ENCODE data around the gene KIN.
"Not testable (repeated sequence)": the region's sequence is repeated elsewhere in the genome, so short reads cannot be mapped to it uniquely, and the experiment has no call there.

The KIN gene

DNA sequence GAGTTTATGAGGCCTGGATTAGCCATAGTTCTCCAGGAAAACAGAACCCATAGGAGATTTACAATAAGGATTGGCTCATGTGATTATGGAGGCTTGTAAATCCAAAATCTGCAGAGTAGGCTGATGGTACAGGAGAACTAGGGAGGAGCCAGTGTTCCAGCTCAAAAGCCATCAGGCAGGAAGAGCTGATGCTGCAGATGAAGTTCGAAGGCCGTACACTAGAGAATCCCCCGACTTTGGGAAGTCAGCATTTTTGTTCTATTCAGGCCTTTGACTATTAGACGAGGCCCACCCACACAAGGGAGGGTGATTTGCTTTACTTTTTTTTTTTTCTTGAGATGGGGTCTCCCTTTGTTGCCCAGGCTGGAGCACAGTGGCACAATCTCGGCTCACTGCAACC, 37.6 kb downstream of the KIN start:
- no peaks in the 10 kb centered on the region for H3K27me3 ChIP-seq (ENCODE audit: control insufficient read depth in 5 of 5, insufficient read depth in 4 of 5, low read length in 5 of 5)
- H3K27ac ChIP-seq (ENCODE audit: low read depth, low read length), result no peak overlapping the region
- H3K9ac ChIP-seq (ENCODE audit: low read length in 5 of 5), result peak overlapping the region in 1 of 5 donors; percentile 51
- H3K4me1 ChIP-seq (ENCODE audit: control insufficient read depth in 5 of 5, insufficient read depth in 5 of 5, low read length in 5 of 5), result no peaks in the 10 kb centered on the region
- no peak overlapping the region for H3K4me3 ChIP-seq (ENCODE audit: low read depth in 1 of 5, low read length in 5 of 5)
- H3K9me3 ChIP-seq (ENCODE audit: control insufficient read depth in 5 of 5, low read length in 5 of 5), result no peaks in the 10 kb centered on the region
- H3K36me3 ChIP-seq (ENCODE audit: control insufficient read depth in 5 of 5, insufficient read depth in 5 of 5, low read length in 5 of 5), result peaks cover 22 to 42% (median 29%) of the 10 kb centered on the region in 5 donors

DNA sequence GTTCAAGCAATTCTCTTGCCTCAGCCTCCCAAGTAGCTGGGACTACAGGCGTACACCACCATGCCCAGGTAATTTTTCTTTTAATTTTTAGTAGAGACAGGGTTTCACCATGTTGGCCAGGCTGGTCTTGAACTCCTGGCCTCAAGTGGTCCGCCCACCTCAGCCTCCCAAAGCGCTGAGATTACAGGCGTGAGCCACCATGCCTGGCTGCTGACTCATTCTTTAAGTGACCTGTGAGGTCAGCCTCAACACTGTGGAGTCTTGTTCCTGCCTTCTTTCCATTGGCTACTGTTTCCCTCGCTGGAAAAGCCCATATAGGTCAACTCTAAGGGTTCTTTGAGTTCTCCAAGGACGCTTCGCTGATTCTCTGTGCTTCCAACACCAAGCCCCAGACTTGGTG, 39.2 kb downstream of the KIN start:
- H3K27me3 ChIP-seq (ENCODE audit: control insufficient read depth in 5 of 5, insufficient read depth in 4 of 5, low read length in 5 of 5); H3K27ac ChIP-seq (ENCODE audit: low read depth, low read length); H3K4me1 ChIP-seq (ENCODE audit: control insufficient read depth in 5 of 5, insufficient read depth in 5 of 5, low read length in 5 of 5); H3K9ac ChIP-seq (ENCODE audit: low read length in 5 of 5); H3K4me3 ChIP-seq (ENCODE audit: low read depth in 1 of 5, low read length in 5 of 5); H3K9me3 ChIP-seq (ENCODE audit: control insufficient read depth in 5 of 5, low read length in 5 of 5): not testable (repeated sequence)
- H3K36me3 ChIP-seq (ENCODE audit: control insufficient read depth in 5 of 5, insufficient read depth in 5 of 5, low read length in 5 of 5), result peaks cover 16 to 26% (median 19%) of the 10 kb centered on the region in 5 donors

GRCh38 chr10:7744307-7744706, 43.5 kb downstream of the KIN start:
- H3K4me1 ChIP-seq (ENCODE audit: control insufficient read depth in 5 of 5, insufficient read depth in 5 of 5, low read length in 5 of 5), result no peaks in the 10 kb centered on the region
- H3K36me3 ChIP-seq (ENCODE audit: control insufficient read depth in 5 of 5, insufficient read depth in 5 of 5, low read length in 5 of 5), result no peaks in the 10 kb centered on the region
- no peaks in the 10 kb centered on the region for H3K27me3 ChIP-seq (ENCODE audit: control insufficient read depth in 5 of 5, insufficient read depth in 4 of 5, low read length in 5 of 5)

GRCh38 chr10:7738536-7739407, 49.0 kb downstream of the KIN start:
- Histone ChIP-seq H3K4me3 (ENCODE audit: low read depth in 1 of 5, low read length in 5 of 5) (no peak overlapping the region), H3K27me3 (ENCODE audit: control insufficient read depth in 5 of 5, insufficient read depth in 4 of 5, low read length in 5 of 5) (no peaks in the 10 kb centered on the region), H3K36me3 (ENCODE audit: control insufficient read depth in 5 of 5, insufficient read depth in 5 of 5, low read length in 5 of 5) (no peaks in the 10 kb centered on the region), H3K9me3 (ENCODE audit: control insufficient read depth in 5 of 5, low read length in 5 of 5) (no peaks in the 10 kb centered on the region), H3K27ac (ENCODE audit: low read depth, low read length) (no peak overlapping the region), H3K4me1 (ENCODE audit: control insufficient read depth in 5 of 5, insufficient read depth in 5 of 5, low read length in 5 of 5) (no peaks in the 10 kb centered on the region), H3K9ac (ENCODE audit: low read length in 5 of 5) (no peak overlapping the region)

More at GRCh38 chr10:7744307-7744706, 43.5 kb downstream of the KIN start:
- Histone ChIP-seq H3K9me3 (ENCODE audit: control insufficient read depth in 5 of 5, low read length in 5 of 5) (no peaks in the 10 kb centered on the region), H3K27ac (ENCODE audit: low read depth, low read length) (no peak overlapping the region), H3K4me3 (ENCODE audit: low read depth in 1 of 5, low read length in 5 of 5) (no peak overlapping the region), H3K9ac (ENCODE audit: low read length in 5 of 5) (no peak overlapping the region)

DNA sequence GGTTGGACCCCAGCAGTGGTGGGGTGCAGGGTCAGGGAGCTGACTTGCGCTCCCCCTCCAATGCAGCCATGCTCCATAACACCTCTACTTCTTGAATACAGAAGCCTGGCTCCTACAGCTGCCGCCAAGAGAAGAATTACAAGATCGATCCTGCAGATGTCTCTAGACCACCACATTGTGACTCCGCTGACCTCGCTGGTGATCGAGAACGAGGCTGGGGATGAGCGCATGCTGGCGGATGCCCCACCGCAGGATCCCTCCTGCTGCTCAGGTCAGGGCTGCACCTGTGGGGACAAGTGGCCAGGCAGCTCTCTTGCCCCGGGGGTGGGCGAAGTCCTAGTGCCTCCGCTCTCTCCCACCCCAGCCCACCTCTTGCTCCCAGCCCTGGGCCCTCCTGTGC, 53.0 kb downstream of the KIN start:
- H3K27ac ChIP-seq (ENCODE audit: low read depth, low read length), result no peak overlapping the region
- no peak overlapping the region for H3K4me3 ChIP-seq (ENCODE audit: low read depth in 1 of 5, low read length in 5 of 5)
- H3K27me3 ChIP-seq (ENCODE audit: control insufficient read depth in 5 of 5, insufficient read depth in 4 of 5, low read length in 5 of 5), result no peaks in the 10 kb centered on the region
- no peaks in the 10 kb centered on the region for H3K9me3 ChIP-seq (ENCODE audit: control insufficient read depth in 5 of 5, low read length in 5 of 5)
- no peaks in the 10 kb centered on the region for H3K36me3 ChIP-seq (ENCODE audit: control insufficient read depth in 5 of 5, insufficient read depth in 5 of 5, low read length in 5 of 5)
- H3K9ac ChIP-seq (ENCODE audit: low read length in 5 of 5), result no peak overlapping the region
- no peaks in the 10 kb centered on the region for H3K4me1 ChIP-seq (ENCODE audit: control insufficient read depth in 5 of 5, insufficient read depth in 5 of 5, low read length in 5 of 5)

DNA sequence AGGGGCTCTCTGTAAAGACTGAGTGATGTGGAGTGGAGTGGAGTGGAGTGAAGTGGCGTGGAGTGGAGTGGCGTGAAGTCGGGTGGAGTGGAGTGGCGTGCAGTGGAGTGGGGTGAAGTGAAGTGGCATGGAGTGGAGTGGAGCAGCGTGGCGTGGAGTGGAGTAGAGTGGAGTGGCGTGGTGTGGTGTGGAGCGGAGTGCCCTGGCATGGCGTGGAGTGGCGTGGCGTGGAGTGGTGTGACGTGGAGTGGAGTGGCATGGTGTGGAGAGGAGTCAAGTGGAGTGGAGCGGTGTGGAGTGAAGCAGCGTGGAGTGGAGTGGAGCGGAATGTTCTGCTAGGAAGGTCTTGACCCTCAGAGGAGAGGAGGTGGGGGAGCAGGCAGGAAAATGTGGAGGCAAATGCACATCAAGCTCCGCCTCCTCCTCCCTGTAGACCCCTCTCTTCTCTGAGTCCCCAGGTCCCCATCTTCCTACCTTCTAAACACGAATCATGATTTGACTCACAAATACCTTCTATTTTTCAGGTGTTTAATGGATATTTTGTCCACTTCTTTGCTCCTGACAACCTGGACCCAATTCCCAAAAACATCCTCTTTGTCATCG, 64.8 kb downstream of the KIN start:
- Histone ChIP-seq H3K9me3 (ENCODE audit: control insufficient read depth in 5 of 5, low read length in 5 of 5) (no peaks in the 10 kb centered on the region), H3K4me1 (ENCODE audit: control insufficient read depth in 5 of 5, insufficient read depth in 5 of 5, low read length in 5 of 5) (no peaks in the 10 kb centered on the region)

GRCh38 chr10:7720478-7720877, 67.3 kb downstream of the KIN start:
- H3K9ac ChIP-seq (ENCODE audit: low read length in 5 of 5), result no peak overlapping the region
- H3K27me3 ChIP-seq (ENCODE audit: control insufficient read depth in 5 of 5, insufficient read depth in 4 of 5, low read length in 5 of 5), result peaks cover 0 to 9% (median 2%) of the 10 kb centered on the region in 5 donors
- no peaks in the 10 kb centered on the region for H3K4me1 ChIP-seq (ENCODE audit: control insufficient read depth in 5 of 5, insufficient read depth in 5 of 5, low read length in 5 of 5)
- no peak overlapping the region for H3K4me3 ChIP-seq (ENCODE audit: low read depth in 1 of 5, low read length in 5 of 5)
- no peaks in the 10 kb centered on the region for H3K9me3 ChIP-seq (ENCODE audit: control insufficient read depth in 5 of 5, low read length in 5 of 5)
- no peaks in the 10 kb centered on the region for H3K36me3 ChIP-seq (ENCODE audit: control insufficient read depth in 5 of 5, insufficient read depth in 5 of 5, low read length in 5 of 5)
- no peak overlapping the region for H3K27ac ChIP-seq (ENCODE audit: low read depth, low read length)

More for the DNA sequence above, 64.8 kb downstream of the KIN start:
- H3K27me3 ChIP-seq (ENCODE audit: control insufficient read depth in 5 of 5, insufficient read depth in 4 of 5, low read length in 5 of 5), result peaks cover 0 to 5% (median 0%) of the 10 kb centered on the region in 5 donors
- no peak overlapping the region for H3K9ac ChIP-seq (ENCODE audit: low read length in 5 of 5)
- no peak overlapping the region for H3K27ac ChIP-seq (ENCODE audit: low read depth, low read length)
- H3K36me3 ChIP-seq (ENCODE audit: control insufficient read depth in 5 of 5, insufficient read depth in 5 of 5, low read length in 5 of 5), result no peaks in the 10 kb centered on the region
- H3K4me3 ChIP-seq (ENCODE audit: low read depth in 1 of 5, low read length in 5 of 5), result no peak overlapping the region

DNA sequence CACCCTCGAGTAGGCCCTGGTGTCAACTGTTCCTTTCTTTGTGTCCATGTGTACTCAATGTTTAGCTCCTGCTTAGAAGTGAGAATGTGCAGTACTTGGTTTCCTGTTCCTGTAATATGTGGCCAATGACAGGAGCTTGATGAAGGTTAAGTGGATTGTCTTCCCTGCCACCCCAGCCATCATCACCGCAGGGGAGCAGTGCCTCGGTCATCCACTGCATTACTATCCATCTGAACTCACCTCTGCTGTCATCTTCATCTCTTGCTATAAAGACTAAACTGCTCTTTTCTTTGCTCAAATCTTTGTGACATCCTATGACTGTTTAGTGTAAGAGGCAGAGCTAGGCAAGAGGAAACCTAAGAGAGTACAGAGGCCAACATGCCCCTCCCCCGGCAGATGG, 69.1 kb downstream of the KIN start:
- Histone ChIP-seq H3K27ac (ENCODE audit: low read depth, low read length) (no peak overlapping the region), H3K36me3 (ENCODE audit: control insufficient read depth in 5 of 5, insufficient read depth in 5 of 5, low read length in 5 of 5) (no peaks in the 10 kb centered on the region), H3K27me3 (ENCODE audit: control insufficient read depth in 5 of 5, insufficient read depth in 4 of 5, low read length in 5 of 5) (peaks cover 0 to 7% (median 2%) of the 10 kb centered on the region in 5 donors), H3K4me3 (ENCODE audit: low read depth in 1 of 5, low read length in 5 of 5) (no peak overlapping the region), H3K4me1 (ENCODE audit: control insufficient read depth in 5 of 5, insufficient read depth in 5 of 5, low read length in 5 of 5) (no peaks in the 10 kb centered on the region), H3K9ac (ENCODE audit: low read length in 5 of 5) (no peak overlapping the region), H3K9me3 (ENCODE audit: control insufficient read depth in 5 of 5, low read length in 5 of 5) (no peaks in the 10 kb centered on the region)

DNA sequence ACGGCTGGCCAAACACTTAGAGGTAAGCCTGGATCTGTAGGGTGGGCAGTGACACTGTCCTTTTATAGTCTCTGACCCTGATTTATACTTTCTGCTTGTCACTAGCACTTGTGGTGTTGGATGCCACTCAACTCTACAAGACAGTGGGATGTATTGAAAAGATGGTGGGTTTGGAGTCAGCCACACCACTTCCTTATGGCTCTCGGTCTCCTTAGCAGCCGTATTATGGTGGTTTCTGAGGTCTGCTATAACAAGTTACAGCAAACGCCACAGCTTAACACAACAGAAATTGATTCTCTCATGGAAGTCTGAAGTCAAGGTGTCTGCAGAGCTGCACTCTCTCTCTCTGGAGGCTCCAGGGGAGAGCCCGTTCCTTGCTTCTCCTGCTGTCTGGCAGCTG, 70.0 kb downstream of the KIN start:
- H3K4me3 ChIP-seq (ENCODE audit: low read depth in 1 of 5, low read length in 5 of 5), result no peak overlapping the region
- no peak overlapping the region for H3K9ac ChIP-seq (ENCODE audit: low read length in 5 of 5)
- H3K36me3 ChIP-seq (ENCODE audit: control insufficient read depth in 5 of 5, insufficient read depth in 5 of 5, low read length in 5 of 5), result no peaks in the 10 kb centered on the region
- H3K9me3 ChIP-seq (ENCODE audit: control insufficient read depth in 5 of 5, low read length in 5 of 5), result no peaks in the 10 kb centered on the region
- H3K27me3 ChIP-seq (ENCODE audit: control insufficient read depth in 5 of 5, insufficient read depth in 4 of 5, low read length in 5 of 5), result peaks cover 0 to 4% (median 2%) of the 10 kb centered on the region in 5 donors
- no peak overlapping the region for H3K27ac ChIP-seq (ENCODE audit: low read depth, low read length)
- no peaks in the 10 kb centered on the region for H3K4me1 ChIP-seq (ENCODE audit: control insufficient read depth in 5 of 5, insufficient read depth in 5 of 5, low read length in 5 of 5)

DNA sequence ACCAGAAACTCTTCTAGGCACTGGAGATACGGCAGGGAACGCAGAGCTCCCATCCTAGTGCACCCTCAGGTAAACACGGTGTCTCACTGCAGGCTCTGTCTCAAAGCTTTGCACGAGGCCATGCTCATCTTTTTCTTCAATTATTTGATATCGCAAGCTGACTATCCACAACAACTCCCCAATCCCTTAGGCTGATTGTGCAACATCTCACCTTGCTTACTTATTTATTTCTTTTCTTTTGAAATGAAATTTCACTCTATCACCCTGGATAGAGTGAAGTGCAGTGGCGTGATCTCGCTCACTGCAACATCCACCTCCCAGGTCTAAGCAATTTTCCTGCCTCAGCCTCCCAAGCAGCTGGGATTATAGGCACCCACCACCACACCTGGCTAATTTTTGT, 72.3 kb downstream of the KIN start:
- Histone ChIP-seq H3K4me1 (ENCODE audit: control insufficient read depth in 5 of 5, insufficient read depth in 5 of 5, low read length in 5 of 5) (no peaks in the 10 kb centered on the region), H3K9ac (ENCODE audit: low read length in 5 of 5) (no peak overlapping the region), H3K4me3 (ENCODE audit: low read depth in 1 of 5, low read length in 5 of 5) (no peak overlapping the region)

More for the DNA sequence above, 72.3 kb downstream of the KIN start:
- no peak overlapping the region for H3K27ac ChIP-seq (ENCODE audit: low read depth, low read length)
- H3K27me3 ChIP-seq (ENCODE audit: control insufficient read depth in 5 of 5, insufficient read depth in 4 of 5, low read length in 5 of 5), result peaks cover 0 to 4% (median 2%) of the 10 kb centered on the region in 5 donors
- H3K36me3 ChIP-seq (ENCODE audit: control insufficient read depth in 5 of 5, insufficient read depth in 5 of 5, low read length in 5 of 5), result no peaks in the 10 kb centered on the region
- no peaks in the 10 kb centered on the region for H3K9me3 ChIP-seq (ENCODE audit: control insufficient read depth in 5 of 5, low read length in 5 of 5)
